ENCODE measurements around the gene FOXL3. TPM values are rescaled to one million over a fixed set of nuclear protein-coding genes. Genes with fewer than 3 reads are reported as not detected.

Gene FOXL3
- total and polyA plus RNA-seq, 12 donors, result not detected

- Histone ChIP-seq H3K4me3 (no peak overlapping the region), H3K27me3 (no peaks in the 10 kb centered on the region), H3K27ac (no peak overlapping the region), H3K36me3 (replicated peaks in 1 of 2) (no peaks in the 10 kb centered on the region), H3K4me1 (replicated peaks in 1 of 2) (peaks cover 0 to 6% of the 10 kb centered on the region in 2 donors), H3K9me3 (replicated peaks in 1 of 3) (peaks cover 0 to 8% (median 0%) of the 10 kb centered on the region in 3 donors)
- TF ChIP-seq CTCF (IDR thresholded peaks at IDR 0.05), result no peak
- no peak for TF ChIP-seq POLR2A (IDR thresholded peaks at IDR 0.05)
- intact Hi-C loops (cut with DNase I), result no loop called here
- no peak for DNase-seq
- WGBS, 4 donors, result 85 to 87% (median 86%) methylated on average over 11 of the region's 11 CpGs
Measured at GRCh38 chr7:269721-270120, 20.2 kb upstream of the FOXL3 start.

GRCh38 chr7:270351-270983, 19.5 kb upstream of the FOXL3 start:
- intact Hi-C loops (cut with DNase I), result no loop called here
- peak in 2 of 7 donors; percentile 37 to 38 for DNase-seq

GRCh38 chr7:271266-272107, 18.5 kb upstream of the FOXL3 start:
- H3K27me3 ChIP-seq, result no peaks in the 10 kb centered on the region
- WGBS, 4 donors, result 82 to 83% (median 82%) methylated on average over 14 of the region's 14 CpGs
- H3K4me3 ChIP-seq, result no peak overlapping the region
- H3K9me3 ChIP-seq (replicated peaks in 1 of 3), result peaks cover 0 to 8% (median 0%) of the 10 kb centered on the region in 3 donors
- DNase-seq, result no peak
- H3K36me3 ChIP-seq (replicated peaks in 1 of 2), result no peaks in the 10 kb centered on the region
- peaks cover 0 to 6% of the 10 kb centered on the region in 2 donors for H3K4me1 ChIP-seq (replicated peaks in 1 of 2)
- no peak overlapping the region for H3K27ac ChIP-seq
- TF ChIP-seq CTCF (IDR thresholded peaks at IDR 0.05) (no peak), POLR2A (IDR thresholded peaks at IDR 0.05) (no peak)
- intact Hi-C loops (cut with DNase I), result no loop called here

More at GRCh38 chr7:270351-270983, 19.5 kb upstream of the FOXL3 start:
- TF ChIP-seq POLR2A (IDR thresholded peaks at IDR 0.05), result no peak
- TF ChIP-seq CTCF (IDR thresholded peaks at IDR 0.05), result no peak
- Histone ChIP-seq H3K36me3 (replicated peaks in 1 of 2) (no peaks in the 10 kb centered on the region), H3K27ac (peak overlapping the region in 2 of 5 donors; percentile 30 to 34), H3K27me3 (no peaks in the 10 kb centered on the region), H3K9me3 (replicated peaks in 1 of 3) (peaks cover 0 to 8% (median 0%) of the 10 kb centered on the region in 3 donors), H3K4me1 (replicated peaks in 1 of 2) (peaks cover 0 to 6% of the 10 kb centered on the region in 2 donors), H3K4me3 (no peak overlapping the region)
- WGBS, 4 donors, result 54 to 77% (median 64%) methylated on average over 6 to 11 of the region's 11 CpGs

GRCh38 chr7:272108-272615, 17.8 kb upstream of the FOXL3 start:
- Histone ChIP-seq H3K27me3 (no peaks in the 10 kb centered on the region), H3K27ac (no peak overlapping the region), H3K9me3 (replicated peaks in 1 of 3) (peaks cover 0 to 8% (median 0%) of the 10 kb centered on the region in 3 donors), H3K36me3 (replicated peaks in 1 of 2) (no peaks in the 10 kb centered on the region), H3K4me3 (no peak overlapping the region), H3K4me1 (replicated peaks in 1 of 2) (peaks cover 0 to 6% of the 10 kb centered on the region in 2 donors)
- intact Hi-C loops (cut with DNase I), result no loop called here
- TF ChIP-seq POLR2A (IDR thresholded peaks at IDR 0.05) (no peak), CTCF (IDR thresholded peaks at IDR 0.05) (no peak)
- DNase-seq, result no peak
- 85 to 91% (median 88%) methylated on average over 18 of the region's 18 CpGs for WGBS, 4 donors

All from adrenal gland (tissue), 12 donors.